ENCODE results near the gene MRTO4. TPM values are rescaled to one million over a fixed set of nuclear protein-coding genes. Genes with fewer than 3 reads are reported as not detected.

Gene MRTO4
- total and polyA plus RNA-seq, 2 of the 13 experiments (the other 11 are each of a cell fraction or from before 2014, with no cell fraction given), result 28.1 to 59.2 TPM

DNA sequence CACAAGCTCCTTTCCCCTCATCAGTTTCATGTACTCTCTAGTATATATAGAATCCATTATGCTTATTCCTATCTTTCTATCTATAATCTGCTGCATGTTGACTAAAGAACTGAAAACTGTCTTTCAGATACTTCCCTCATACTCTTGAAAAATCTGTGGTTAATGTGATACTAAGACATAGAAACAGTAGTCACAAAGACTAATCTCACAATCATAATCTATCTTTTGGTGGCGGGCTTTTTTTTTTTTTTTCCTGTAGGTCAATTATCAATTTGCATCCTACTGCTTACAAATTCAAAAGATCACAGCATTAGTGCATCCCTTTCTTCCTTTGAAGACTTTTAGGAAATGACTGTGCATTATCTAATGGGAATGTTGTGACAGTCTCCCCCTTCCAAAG, 46.2 kb upstream of the MRTO4 start:
- WGBS (ENCODE audit: low lambda C conversion rate), result 97% methylated on average over 1 of the region's 1 CpG
- no peak overlapping the region for H2AFZ ChIP-seq (ENCODE audit: low read length)
- no peak overlapping the region for H3K4me2 ChIP-seq (ENCODE audit: low read depth, low read length)
- DNase-seq (ENCODE audit: low spot score) (no peak), FAIRE-seq (no peak), ATAC-seq (no peak)
- H3K36me3 ChIP-seq (replicated peaks in 1 of 2; ENCODE audit: control insufficient read depth in 1 of 2, insufficient read depth in 2 of 2, low read length in 2 of 2), result peaks cover 10 to 27% of the 10 kb centered on the region in 2 experiments; a peak in 4 of 5 replicates
- no peaks in the 10 kb centered on the region for H3K9me3 ChIP-seq (ENCODE audit: low read length)
- no peak overlapping the region for H3K27ac ChIP-seq (ENCODE audit: extremely low read length, insufficient read depth, low read length)
- H3K4me3 ChIP-seq (replicated peaks in 1 of 3; ENCODE audit: insufficient read depth in 1 of 3, low read depth in 2 of 3, low read length in 3 of 3), result no peak overlapping the region
- peaks cover 78% of the 10 kb centered on the region for H3K4me1 ChIP-seq (ENCODE audit: insufficient read depth, low read length)
- H3K27me3 ChIP-seq (ENCODE audit: control insufficient read depth in 1 of 2, insufficient read depth in 2 of 2, low read length in 2 of 2), result peaks cover 0 to 4% of the 10 kb centered on the region in 2 experiments; a peak in 2 of 5 replicates
- peaks cover 53% of the 10 kb centered on the region for H4K20me1 ChIP-seq (ENCODE audit: insufficient read depth, low read length)
- H3K79me2 ChIP-seq (ENCODE audit: insufficient read depth, low read length), result peaks cover 93% of the 10 kb centered on the region
- intact Hi-C loops (cut with micrococcal nuclease; ENCODE audit: unreplicated experiment) (no loop called here), in situ Hi-C loops (cut with HindIII; ENCODE audit: extremely low pct_ligation_motif_present, low pct_unique_long_range_greater_than_20kb) (no loop called here)
- TF ChIP-seq FOXJ3 (CRISPR knock-in tag; IDR thresholded peaks at IDR 0.05; ENCODE audit: borderline replicate concordance) (no peak), ZSCAN12 (CRISPR knock-in tag; IDR thresholded peaks at IDR 0.05) (no peak), ZFP90 (CRISPR knock-in tag; IDR thresholded peaks at IDR 0.05; ENCODE audit: borderline replicate concordance) (no peak), SIN3B (IDR thresholded peaks at IDR 0.05; ENCODE audit: low read length) (no peak), MLLT10 (CRISPR knock-in tag; IDR thresholded peaks at IDR 0.05) (no peak), ESRRA (CRISPR knock-in tag; IDR thresholded peaks at IDR 0.05; ENCODE audit: low read depth) (no peak), MBD4 (IDR thresholded peaks at IDR 0.05; ENCODE audit: borderline replicate concordance, low read length) (no peak), TBP (CRISPR knock-in tag; IDR thresholded peaks at IDR 0.05) (no peak), ZNF430 (CRISPR knock-in tag; IDR thresholded peaks at IDR 0.05) (no peak), MTF2 (CRISPR knock-in tag; IDR thresholded peaks at IDR 0.05; ENCODE audit: borderline replicate concordance) (no peak), POGZ (CRISPR knock-in tag; IDR thresholded peaks at IDR 0.05) (no peak), ZNF260 (CRISPR knock-in tag; IDR thresholded peaks at IDR 0.05; ENCODE audit: borderline replicate concordance, low read depth) (no peak)
- TF ChIP-seq, protein P1, sequence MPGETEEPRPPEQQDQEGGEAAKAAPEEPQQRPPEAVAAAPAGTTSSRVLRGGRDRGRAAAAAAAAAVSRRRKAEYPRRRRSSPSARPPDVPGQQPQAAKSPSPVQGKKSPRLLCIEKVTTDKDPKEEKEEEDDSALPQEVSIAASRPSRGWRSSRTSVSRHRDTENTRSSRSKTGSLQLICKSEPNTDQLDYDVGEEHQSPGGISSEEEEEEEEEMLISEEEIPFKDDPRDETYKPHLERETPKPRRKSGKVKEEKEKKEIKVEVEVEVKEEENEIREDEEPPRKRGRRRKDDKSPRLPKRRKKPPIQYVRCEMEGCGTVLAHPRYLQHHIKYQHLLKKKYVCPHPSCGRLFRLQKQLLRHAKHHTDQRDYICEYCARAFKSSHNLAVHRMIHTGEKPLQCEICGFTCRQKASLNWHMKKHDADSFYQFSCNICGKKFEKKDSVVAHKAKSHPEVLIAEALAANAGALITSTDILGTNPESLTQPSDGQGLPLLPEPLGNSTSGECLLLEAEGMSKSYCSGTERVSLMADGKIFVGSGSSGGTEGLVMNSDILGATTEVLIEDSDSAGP (CRISPR knock-in tag; IDR thresholded peaks at IDR 0.05; ENCODE audit: borderline replicate concordance), result no peak
- TF ChIP-seq, protein P2, sequence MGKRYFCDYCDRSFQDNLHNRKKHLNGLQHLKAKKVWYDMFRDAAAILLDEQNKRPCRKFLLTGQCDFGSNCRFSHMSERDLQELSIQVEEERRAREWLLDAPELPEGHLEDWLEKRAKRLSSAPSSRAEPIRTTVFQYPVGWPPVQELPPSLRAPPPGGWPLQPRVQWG (CRISPR knock-in tag; IDR thresholded peaks at IDR 0.05; ENCODE audit: borderline replicate concordance, low read depth), result no peak
- TF ChIP-seq, protein P3, sequence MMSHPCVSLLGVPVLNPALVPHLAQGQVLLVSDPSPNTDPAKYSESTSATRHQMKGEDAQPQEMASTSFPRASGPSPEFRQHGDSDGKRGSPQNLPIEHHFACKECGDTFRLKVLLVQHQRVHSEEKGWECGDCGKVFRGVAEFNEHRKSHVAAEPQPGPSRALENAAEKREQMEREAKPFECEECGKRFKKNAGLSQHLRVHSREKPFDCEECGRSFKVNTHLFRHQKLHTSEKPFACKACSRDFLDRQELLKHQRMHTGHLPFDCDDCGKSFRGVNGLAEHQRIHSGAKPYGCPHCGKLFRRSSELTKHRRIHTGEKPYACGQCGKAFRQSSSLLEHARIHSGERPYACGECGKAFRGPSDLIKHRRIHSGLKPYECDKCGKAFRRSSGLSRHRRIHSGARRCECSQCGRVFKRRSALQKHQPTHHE (CRISPR knock-in tag; IDR thresholded peaks at IDR 0.05; ENCODE audit: borderline replicate concordance), result no peak
- TF ChIP-seq, protein P4, sequence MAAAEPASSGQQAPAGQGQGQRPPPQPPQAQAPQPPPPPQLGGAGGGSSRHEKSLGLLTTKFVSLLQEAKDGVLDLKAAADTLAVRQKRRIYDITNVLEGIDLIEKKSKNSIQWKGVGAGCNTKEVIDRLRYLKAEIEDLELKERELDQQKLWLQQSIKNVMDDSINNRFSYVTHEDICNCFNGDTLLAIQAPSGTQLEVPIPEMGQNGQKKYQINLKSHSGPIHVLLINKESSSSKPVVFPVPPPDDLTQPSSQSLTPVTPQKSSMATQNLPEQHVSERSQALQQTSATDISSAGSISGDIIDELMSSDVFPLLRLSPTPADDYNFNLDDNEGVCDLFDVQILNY (CRISPR knock-in tag; conservative IDR thresholded peaks at IDR 0.05), result no peak
- TF ChIP-seq, protein P5, sequence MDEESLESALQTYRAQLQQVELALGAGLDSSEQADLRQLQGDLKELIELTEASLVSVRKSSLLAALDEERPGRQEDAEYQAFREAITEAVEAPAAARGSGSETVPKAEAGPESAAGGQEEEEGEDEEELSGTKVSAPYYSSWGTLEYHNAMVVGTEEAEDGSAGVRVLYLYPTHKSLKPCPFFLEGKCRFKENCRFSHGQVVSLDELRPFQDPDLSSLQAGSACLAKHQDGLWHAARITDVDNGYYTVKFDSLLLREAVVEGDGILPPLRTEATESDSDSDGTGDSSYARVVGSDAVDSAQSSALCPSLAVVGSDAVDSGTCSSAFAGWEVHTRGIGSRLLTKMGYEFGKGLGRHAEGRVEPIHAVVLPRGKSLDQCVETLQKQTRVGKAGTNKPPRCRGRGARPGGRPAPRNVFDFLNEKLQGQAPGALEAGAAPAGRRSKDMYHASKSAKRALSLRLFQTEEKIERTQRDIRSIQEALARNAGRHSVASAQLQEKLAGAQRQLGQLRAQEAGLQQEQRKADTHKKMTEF (CRISPR knock-in tag; IDR thresholded peaks at IDR 0.05), result no peak
- TF ChIP-seq, protein P6, sequence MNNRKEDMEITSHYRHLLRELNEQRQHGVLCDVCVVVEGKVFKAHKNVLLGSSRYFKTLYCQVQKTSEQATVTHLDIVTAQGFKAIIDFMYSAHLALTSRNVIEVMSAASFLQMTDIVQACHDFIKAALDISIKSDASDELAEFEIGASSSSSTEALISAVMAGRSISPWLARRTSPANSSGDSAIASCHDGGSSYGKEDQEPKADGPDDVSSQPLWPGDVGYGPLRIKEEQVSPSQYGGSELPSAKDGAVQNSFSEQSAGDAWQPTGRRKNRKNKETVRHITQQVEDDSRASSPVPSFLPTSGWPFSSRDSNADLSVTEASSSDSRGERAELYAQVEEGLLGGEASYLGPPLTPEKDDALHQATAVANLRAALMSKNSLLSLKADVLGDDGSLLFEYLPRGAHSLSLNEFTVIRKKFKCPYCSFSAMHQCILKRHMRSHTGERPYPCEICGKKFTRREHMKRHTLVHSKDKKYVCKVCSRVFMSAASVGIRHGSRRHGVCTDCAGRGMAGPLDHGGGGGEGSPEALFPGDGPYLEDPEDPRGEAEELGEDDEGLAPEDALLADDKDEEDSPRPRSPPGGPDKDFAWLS (CRISPR knock-in tag; IDR thresholded peaks at IDR 0.05; ENCODE audit: borderline replicate concordance), result no peak
- ChIA-PET CTCF (ENCODE audit: low intra/inter-chr PET ratio, low total read pairs) (no interaction called here), POLR2A (no interaction called here)
- BruUV-seq (replicated peaks), result no TSS peak
- H3K9ac ChIP-seq (ENCODE audit: insufficient read depth, low read depth, low read length), result no peak overlapping the region
